SK-N-SH treated with all-trans-retinoic acid at 6 μM for 48 hours (cell line): ENCODE data around the gene TMEM82.

Source experiments
- CSRNP3 ChIP-seq: fragments of 250-450 bp; sonication (Bioruptor Pico); IDR thresholded peaks from 2 replicates; pipeline ENCODE4 v1.5.1; 2021; ENCODE audit warnings: mild to moderate bottlenecking, moderate library complexity
- OSR1 ChIP-seq: fragments of 250-450 bp; sonication (Bioruptor Pico); IDR thresholded peaks from 2 replicates; pipeline ENCODE4 v1.8.0; 2022; ENCODE audit warnings: moderate library complexity, mild to moderate bottlenecking, inconsistent platforms
- ZC3H10 ChIP-seq: fragments of 250-450 bp; sonication (Bioruptor Pico); IDR thresholded peaks from 2 replicates; pipeline ENCODE4 v1.5.1; 2021; ENCODE audit warnings: mild to moderate bottlenecking, moderate library complexity

DNA sequence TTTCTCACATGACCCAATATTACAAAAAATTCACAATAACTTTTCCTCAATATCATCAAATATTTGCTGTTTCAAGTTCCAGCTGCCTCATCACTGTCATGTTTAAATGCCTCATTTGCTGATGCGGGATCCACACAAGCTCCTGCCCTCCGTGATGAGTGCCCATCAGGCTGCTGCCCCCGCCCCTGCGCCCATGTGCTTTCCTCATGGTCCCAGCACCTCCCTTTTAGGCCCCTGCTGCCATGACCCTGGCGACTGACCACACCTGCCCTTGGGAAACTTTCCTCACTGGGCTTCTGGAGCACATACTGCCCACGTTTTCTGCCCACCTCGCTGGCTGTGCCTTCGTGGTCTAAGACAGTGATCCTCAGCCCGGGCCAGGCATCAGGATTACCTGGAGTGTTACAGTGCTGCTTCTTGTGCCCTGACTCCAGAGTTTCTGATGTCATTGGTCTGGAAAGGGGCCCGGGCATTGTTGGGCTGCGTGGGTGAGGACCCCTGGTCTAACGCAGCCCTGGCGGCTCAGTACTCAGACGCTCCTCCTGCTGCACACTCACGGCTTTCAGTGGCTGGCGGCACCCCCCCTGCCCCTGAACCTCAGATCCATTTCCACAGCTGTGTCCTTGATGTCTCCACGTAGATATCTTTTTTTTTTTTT is 37.6 kb upstream of the TMEM82 start:
- TF ChIP-seq CSRNP3 (CRISPR knock-in tag): no peak
- TF ChIP-seq OSR1 (CRISPR knock-in tag): no peak
- no peak for TF ChIP-seq ZC3H10 (CRISPR knock-in tag)
